MCF 10A (cell line): ENCODE measurements around the gene MRPS30. TPM values are rescaled to one million over a fixed set of nuclear protein-coding genes. Genes with fewer than 3 reads are reported as not detected.

Experiments used
- BruUV-seq: library from RNA; stranded (reverse); fragments of 400-500 nt; replicated peaks from 2 replicates; lab custom pipeline; 2021; lab: Mats Ljungman, UMichigan
- CTCF ChIA-PET: fragments of 300-600 bp; sonication (Branson Sonifier 250); formaldehyde crosslinking; extraction: SDS; loops from one replicate; lab custom pipeline; 2021; ENCODE audit warnings: antibody characterized with exemption, inconsistent platforms; lab: Yijun Ruan, JAX
- POLR2A ChIA-PET: fragments of 300-600, 350-650 bp; sonication (Branson Sonifier 250); formaldehyde crosslinking; extraction: SDS; loops from one replicate; lab custom pipeline; 2020; ENCODE audit warnings: antibody characterized with exemption, inconsistent platforms; lab: Yijun Ruan, JAX
- DNase-seq: peaks from one replicate; pipeline ENCODE4 v3.0.0-alpha.2; 2018; ENCODE audit not compliant: unreplicated experiment
- H3K27ac Mint-ChIP-seq: one replicate; pipeline ENCODE4 v1.8.0; 2022; ENCODE audit warnings: mild to moderate bottlenecking, low read depth, mixed read lengths; ENCODE audit not compliant: unreplicated experiment
- H3K27me3 Mint-ChIP-seq: one replicate; pipeline ENCODE4 v1.8.0; 2022; ENCODE audit warnings: mixed read lengths; ENCODE audit not compliant: insufficient read depth, unreplicated experiment
- H3K36me3 Mint-ChIP-seq: one replicate; pipeline ENCODE4 v1.8.0; 2022; ENCODE audit warnings: mild to moderate bottlenecking, moderate library complexity, mixed read lengths; ENCODE audit not compliant: insufficient read depth, unreplicated experiment
- H3K4me1 Mint-ChIP-seq: one replicate; pipeline ENCODE4 v1.8.0; 2022; ENCODE audit warnings: mixed read lengths; ENCODE audit not compliant: insufficient read depth, unreplicated experiment
- H3K4me3 Mint-ChIP-seq: one replicate; pipeline ENCODE4 v1.8.0; 2022; ENCODE audit warnings: mild to moderate bottlenecking, moderate library complexity, mixed read lengths; ENCODE audit not compliant: unreplicated experiment
- H3K9me3 Mint-ChIP-seq: one replicate; pipeline ENCODE4 v1.8.0; 2022; ENCODE audit warnings: mixed read lengths; ENCODE audit not compliant: unreplicated experiment
- CTCF ChIP-seq: fragments of 200-600 bp; IDR thresholded peaks from one replicate; pipeline ENCODE4 v1.8.0; 2022; ENCODE audit warnings: antibody characterized with exemption, mild to moderate bottlenecking; ENCODE audit not compliant: unreplicated experiment
- intact Hi-C: fragments of 100-400 bp; cut with micrococcal nuclease; formaldehyde crosslinking; loops from 2 replicates; pipeline ENCODE4 v1.14.1; 2022
- total RNA-seq: library from RNA; stranded (reverse); gene quantifications from 2 replicates; pipeline ENCODE4 v1.2.3, GENCODE V29; 2022

The MRPS30 gene
- total RNA-seq, 1 experiment from 2014 or later = 63.2 TPM

- peaks cover 14% of the 10 kb centered on the region for H3K9me3 Mint-ChIP-seq
- no peak overlapping the region for H3K27ac Mint-ChIP-seq
- H3K36me3 Mint-ChIP-seq = no peaks in the 10 kb centered on the region
- no peaks in the 10 kb centered on the region for H3K27me3 Mint-ChIP-seq
- ChIA-PET POLR2A (no interaction called here), CTCF (no interaction called here)
- intact Hi-C loops = no loop called here
- no peak for DNase-seq
- no peak overlapping the region for H3K4me3 Mint-ChIP-seq
- no peak for TF ChIP-seq CTCF
- H3K4me1 Mint-ChIP-seq = peaks cover 11% of the 10 kb centered on the region
- no TSS peak for BruUV-seq
Observed at GRCh38 chr5:44794371-44794770, 14.4 kb upstream of the MRPS30 start.

- H3K27ac Mint-ChIP-seq = no peak overlapping the region
- BruUV-seq = no TSS peak
Observed at GRCh38 chr5:44795496-44795895, 13.3 kb upstream of the MRPS30 start.

GRCh38 chr5:44797841-44798240, 10.9 kb upstream of the MRPS30 start:
- TF ChIP-seq CTCF = no peak
- Mint-ChIP-seq H3K36me3 (no peaks in the 10 kb centered on the region), H3K4me1 (no peaks in the 10 kb centered on the region), H3K27ac (no peak overlapping the region), H3K4me3 (no peak overlapping the region), H3K27me3 (no peaks in the 10 kb centered on the region), H3K9me3 (peaks cover 14% of the 10 kb centered on the region)
- CTCF ChIA-PET = interaction anchor here (0.9 kb wide), 1 partner anchor 28 kb away, joined by 3 read pairs; no protein-coding TSS in a partner anchor
- intact Hi-C loops = no loop called here
- POLR2A ChIA-PET = no interaction called here
- BruUV-seq = no TSS peak
- DNase-seq = no peak

More at GRCh38 chr5:44795496-44795895, 13.3 kb upstream of the MRPS30 start:
- intact Hi-C loops = no loop called here
- DNase-seq = no peak
- H3K36me3 Mint-ChIP-seq = no peaks in the 10 kb centered on the region
- ChIA-PET CTCF (interaction anchor here (0.6 kb wide), 2 partner anchors 47 to 700 kb away, joined by 3 read pairs; no protein-coding TSS in a partner anchor), POLR2A (no interaction called here)
- no peaks in the 10 kb centered on the region for H3K27me3 Mint-ChIP-seq
- H3K9me3 Mint-ChIP-seq = peaks cover 14% of the 10 kb centered on the region
- H3K4me1 Mint-ChIP-seq = no peaks in the 10 kb centered on the region
- no peak overlapping the region for H3K4me3 Mint-ChIP-seq
- no peak for TF ChIP-seq CTCF

- POLR2A ChIA-PET = no interaction called here
- BruUV-seq = no TSS peak
- no peaks in the 10 kb centered on the region for H3K27me3 Mint-ChIP-seq
- DNase-seq = no peak
- no peak overlapping the region for H3K4me3 Mint-ChIP-seq
- no peak for TF ChIP-seq CTCF
- no peaks in the 10 kb centered on the region for H3K9me3 Mint-ChIP-seq
- H3K4me1 Mint-ChIP-seq = peaks cover 11% of the 10 kb centered on the region
- intact Hi-C loops = no loop called here
- H3K27ac Mint-ChIP-seq = no peak overlapping the region
- no peaks in the 10 kb centered on the region for H3K36me3 Mint-ChIP-seq
- CTCF ChIA-PET = interaction anchor here (0.8 kb wide), 1 partner anchor 99 kb away, joined by 3 read pairs; no protein-coding TSS in a partner anchor
Observed at GRCh38 chr5:44801992-44802391, 6.8 kb upstream of the MRPS30 start.
